B cell (primary cell): ENCODE results near the gene GPR179. TPM values are rescaled to one million over a fixed set of nuclear protein-coding genes. Genes with fewer than 3 reads are reported as not detected.
A peak's percentile ranks its signal among the peaks of the same experiment; 100 is the strongest.
"Not testable (repeated sequence)": the region's sequence is repeated elsewhere in the genome, so short reads cannot be mapped to it uniquely, and the experiment has no call there.

ENCODE experiments used
- ATAC-seq: fragments of 200-7000 bp; cut with Tn5 transposase; one replicate; pipeline ENCODE4 v1.10.0; 2021; ENCODE audit warnings: low read depth, mild to moderate bottlenecking, moderate number of reproducible peaks, moderate library complexity
- CTCF ChIA-PET: fragments of 350-600 bp; sonication (Branson Sonifier 250); formaldehyde crosslinking; loops from one replicate; lab custom pipeline; 2021; ENCODE audit warnings: antibody characterized with exemption, inconsistent platforms; lab: Charles Lee
- POLR2A ChIA-PET: fragments of 350-600 bp; sonication (Branson Sonifier 250); formaldehyde crosslinking; loops from one replicate; lab custom pipeline; 2021; ENCODE audit warnings: antibody characterized with exemption; lab: Charles Lee
- DNase-seq: peaks from one replicate; pipeline ENCODE4 v3.0.0; 2013
- H2AFZ ChIP-seq: 2 replicates; pipeline ENCODE4 v1.6.1; 2012; ENCODE audit warnings: mild to moderate bottlenecking, low read depth, low read length; ENCODE audit not compliant: insufficient read depth, poor library complexity, severe bottlenecking
- H3K27ac ChIP-seq, 2 donors: 1 replicate in 1 of 2; 2 replicates in 1 of 2; pipeline ENCODE4 v1.5.1; 2012 to 2013; ENCODE audit warnings: low read length in 2 of 2, mild to moderate bottlenecking in 2 of 2, moderate library complexity in 1 of 2
- H3K27me3 ChIP-seq, 4 experiments: fragments of 200-600 bp in 1 of 4; sonication (generic) in 1 of 4; replicated peaks in 1 of 4; 1 replicate in 2 of 4; 2 replicates in 2 of 4; pipeline versions ENCODE4 v1.6.1 to v1.7.0; 2013 to 2016; ENCODE audit warnings: low read length in 3 of 4, mild to moderate bottlenecking in 2 of 4, mixed read lengths in 1 of 4, moderate library complexity in 1 of 4; ENCODE audit not compliant: insufficient read depth in 4 of 4, control insufficient read depth in 3 of 4; ENCODE audit errors: control extremely low read depth in 1 of 4
- H3K36me3 ChIP-seq, 2 experiments: replicated peaks in 1 of 2; 1 replicate in 1 of 2; 2 replicates in 1 of 2; pipeline versions ENCODE4 v1.6.1 to v1.7.1; 2013; ENCODE audit warnings: low read length in 1 of 2; ENCODE audit not compliant: insufficient read depth in 2 of 2, control insufficient read depth in 1 of 2; ENCODE audit errors: control extremely low read depth in 1 of 2, extremely low read depth in 1 of 2
- H3K4me1 ChIP-seq, 2 donors: fragments of 200-600 bp in 1 of 2; sonication (generic) in 1 of 2; 1 replicate in 1 of 2; 2 replicates in 1 of 2; pipeline versions ENCODE4 v1.5.1 to v1.6.1; 2013 to 2017; ENCODE audit warnings: low read length in 2 of 2; ENCODE audit not compliant: control insufficient read depth in 2 of 2, insufficient read depth in 2 of 2
- H3K4me2 ChIP-seq: replicated peaks from 2 replicates; pipeline ENCODE3; 2012; ENCODE audit warnings: mild to moderate bottlenecking, low read depth, low read length; ENCODE audit not compliant: poor library complexity, severe bottlenecking
- H3K4me3 ChIP-seq, 5 experiments: fragments of 200-600 bp in 1 of 5; sonication (generic) in 1 of 5; 1 replicate in 3 of 5; 2 replicates in 2 of 5; pipeline versions ENCODE4 v1.5.1 to v1.7.0; 2011 to 2016; ENCODE audit warnings: low read length in 4 of 5, mild to moderate bottlenecking in 4 of 5, low read depth in 2 of 5, control low read depth in 1 of 5, moderate library complexity in 1 of 5; ENCODE audit not compliant: insufficient read depth in 1 of 5; ENCODE audit errors: control extremely low read depth in 1 of 5, extremely low read depth in 1 of 5
- H3K79me2 ChIP-seq: fragments of 200-600 bp; sonication (generic); one replicate; pipeline ENCODE4 v1.6.0; 2016; ENCODE audit warnings: low read length; ENCODE audit not compliant: control insufficient read depth, insufficient read depth
- H3K9ac ChIP-seq: fragments of 200-600 bp; sonication (generic); 2 replicates; pipeline ENCODE4 v1.6.1; 2017; ENCODE audit warnings: mild to moderate bottlenecking, low read length, moderate library complexity
- H3K9me3 ChIP-seq, 3 donors: one replicate each; pipeline versions ENCODE4 v1.6.1 to v1.7.1; 2013; ENCODE audit warnings: low read length in 2 of 3; ENCODE audit not compliant: control insufficient read depth in 2 of 3, insufficient read depth in 1 of 3; ENCODE audit errors: control extremely low read depth in 1 of 3
- H4K20me1 ChIP-seq: 2 replicates; pipeline ENCODE4 v1.6.0; 2012; ENCODE audit warnings: mild to moderate bottlenecking, low read length; ENCODE audit not compliant: insufficient read depth, control insufficient read depth, poor library complexity, severe bottlenecking
- H3K27ac Mint-ChIP-seq: one replicate; pipeline ENCODE4 v1.8.0; 2021; ENCODE audit warnings: mixed read lengths
- H3K27me3 Mint-ChIP-seq: one replicate; pipeline ENCODE4 v1.8.0; 2021; ENCODE audit warnings: mixed read lengths
- H3K4me1 Mint-ChIP-seq: one replicate; pipeline ENCODE4 v1.8.0; 2021; ENCODE audit warnings: mixed read lengths
- H3K4me3 Mint-ChIP-seq: one replicate; pipeline ENCODE4 v1.8.0; 2021; ENCODE audit warnings: mixed read lengths
- H3K9me3 Mint-ChIP-seq: one replicate; pipeline ENCODE4 v1.8.0; 2022; ENCODE audit warnings: mixed read lengths; ENCODE audit not compliant: insufficient read depth
- WGBS: methylation state at CpG from one replicate; pipeline ENCODE4 v1.1.5; 2013; ENCODE audit warnings: missing lambda C conversion rate; ENCODE audit not compliant: insufficient coverage; 5-methylcytosine and 5-hydroxymethylcytosine counted together
- intact Hi-C: fragments of 100-400 bp; cut with micrococcal nuclease; formaldehyde crosslinking; loops from one replicate; pipeline ENCODE4 v1.10.0; 2022
- polyA plus RNA-seq: library from polyadenylated mRNA; depleted of rRNA; stranded (reverse); fragments of >200 nt; gene quantifications from 2 replicates; pipeline ENCODE4 v1.2.3, GENCODE V29; 2012
- total RNA-seq, 2 donors: library from RNA; stranded (reverse); fragments of 120-200 nt in 1 of 2; gene quantifications; 1 replicate in 1 of 2; 2 replicates in 1 of 2; pipeline versions ENCODE4 v1.2.3 to v1.2.4, GENCODE V29; 2013 to 2022

GPR179 gene
- total and polyA plus RNA-seq, 2 donors (not counting 1 experiment from before 2014, with no cell fraction given), result 0.01 TPM; not detected in 1

DNA sequence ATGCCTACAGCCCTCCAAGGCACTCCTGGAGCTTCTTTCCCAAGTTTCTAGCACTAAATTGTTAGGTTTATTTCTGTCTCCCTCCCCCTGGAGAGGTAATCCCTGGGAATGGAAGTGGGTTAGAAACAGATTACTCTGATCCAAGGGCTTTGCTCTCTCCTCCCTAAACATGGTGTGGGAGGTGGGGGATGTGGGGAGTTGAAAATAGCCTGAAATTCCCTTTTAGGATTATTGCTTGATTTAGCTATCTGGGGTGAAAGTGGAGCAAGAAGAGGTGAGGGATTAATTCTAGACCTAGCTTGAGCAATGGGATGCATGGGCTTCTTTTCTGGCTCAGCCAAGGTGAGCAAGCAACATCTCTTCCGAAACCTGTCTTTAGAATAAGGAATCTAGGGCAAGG, 54.0 kb downstream of the GPR179 start:
- H3K4me1 ChIP-seq, H3K9me3 ChIP-seq, DNase-seq, H3K4me1 Mint-ChIP-seq, H3K4me2 ChIP-seq, H3K4me3 ChIP-seq, H2AFZ ChIP-seq, POLR2A ChIA-PET, H4K20me1 ChIP-seq, H3K27me3 Mint-ChIP-seq, H3K36me3 ChIP-seq, H3K4me3 Mint-ChIP-seq, H3K27ac ChIP-seq, CTCF ChIA-PET, H3K9me3 Mint-ChIP-seq, intact Hi-C loops, ATAC-seq, H3K27ac Mint-ChIP-seq, H3K27me3 ChIP-seq, H3K9ac ChIP-seq, H3K79me2 ChIP-seq: not testable (repeated sequence)
- WGBS, result no CpG with 5 or more reads among the region's 1 CpG

DNA sequence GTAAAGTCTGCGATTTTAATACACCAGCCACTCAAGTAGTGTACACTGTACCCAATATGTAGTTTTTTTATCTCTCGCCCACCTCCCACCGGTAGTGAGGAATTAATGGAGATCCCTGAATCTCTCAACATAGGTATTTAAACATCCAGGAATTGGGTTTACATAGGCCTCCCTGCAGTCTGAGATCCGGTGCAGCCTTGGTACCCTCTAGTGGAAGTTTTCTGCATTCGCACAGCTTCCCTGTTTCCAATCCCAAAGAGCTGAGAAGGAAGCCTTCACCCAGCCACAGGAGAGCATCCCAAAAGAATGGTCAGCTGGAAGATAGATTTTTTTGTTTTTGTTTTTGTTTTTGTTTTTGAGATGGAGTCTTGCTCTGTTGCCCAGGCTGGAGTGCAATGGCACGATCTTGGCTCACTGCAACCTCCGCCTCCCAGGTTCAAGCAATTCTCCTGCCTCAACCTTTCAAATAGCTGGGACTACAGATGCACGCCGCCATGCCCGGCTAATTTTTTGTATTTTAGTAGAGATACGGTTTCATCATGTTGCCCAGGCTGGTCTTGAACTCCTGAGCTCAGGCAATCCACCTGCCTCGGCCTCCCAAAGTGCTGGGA, 55.4 kb downstream of the GPR179 start:
- H3K27me3 Mint-ChIP-seq, ATAC-seq, H3K79me2 ChIP-seq, H3K9me3 Mint-ChIP-seq, H2AFZ ChIP-seq, H3K27me3 ChIP-seq, POLR2A ChIA-PET, H3K9ac ChIP-seq, H3K4me3 ChIP-seq, H4K20me1 ChIP-seq, H3K4me2 ChIP-seq, H3K36me3 ChIP-seq, H3K27ac ChIP-seq, H3K4me3 Mint-ChIP-seq, CTCF ChIA-PET, H3K27ac Mint-ChIP-seq, H3K9me3 ChIP-seq, DNase-seq, intact Hi-C loops, H3K4me1 Mint-ChIP-seq, H3K4me1 ChIP-seq: not testable (repeated sequence)
- WGBS, result no CpG with 5 or more reads among the region's 12 CpGs

DNA sequence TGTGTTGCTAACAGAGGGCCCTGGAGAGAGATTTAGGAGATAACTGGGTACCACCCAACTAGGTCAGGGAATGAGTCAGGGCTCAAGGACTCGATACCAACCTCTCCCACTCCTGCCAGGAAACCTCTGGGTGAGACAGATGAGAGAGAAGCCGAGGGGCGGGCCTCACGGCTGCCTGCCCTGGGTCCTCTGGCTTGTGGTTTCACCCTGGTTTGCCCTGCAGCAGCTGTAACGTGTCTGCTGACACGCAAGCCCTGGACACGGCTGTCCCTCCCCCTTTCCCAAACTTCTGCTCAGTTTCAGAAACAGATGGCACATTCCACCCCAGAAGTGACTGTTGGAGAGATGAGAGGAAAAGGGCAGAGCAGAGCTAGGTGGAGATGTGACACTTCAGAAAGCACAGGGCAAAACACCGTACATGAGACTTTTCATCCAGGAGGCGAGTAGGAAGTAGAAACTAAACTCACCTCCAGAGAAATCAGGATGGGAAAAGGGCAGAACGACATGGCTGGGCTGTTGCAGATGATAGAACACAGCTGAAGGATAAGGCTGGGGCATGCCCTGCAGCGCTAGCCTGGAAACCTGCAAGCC, 57.2 kb downstream of the GPR179 start:
- H3K4me3 ChIP-seq, H3K4me1 ChIP-seq, H3K9me3 Mint-ChIP-seq, H3K36me3 ChIP-seq, H3K4me1 Mint-ChIP-seq, H3K4me3 Mint-ChIP-seq, H3K9me3 ChIP-seq, H3K27me3 ChIP-seq, H3K79me2 ChIP-seq, CTCF ChIA-PET, intact Hi-C loops, H3K27ac Mint-ChIP-seq, H3K9ac ChIP-seq, H2AFZ ChIP-seq, H4K20me1 ChIP-seq, H3K27ac ChIP-seq, H3K4me2 ChIP-seq, H3K27me3 Mint-ChIP-seq, POLR2A ChIA-PET, DNase-seq: not testable (repeated sequence)
- 46% methylated on average over 4 of the region's 11 CpGs for WGBS
- peak; percentile 47 for ATAC-seq

DNA sequence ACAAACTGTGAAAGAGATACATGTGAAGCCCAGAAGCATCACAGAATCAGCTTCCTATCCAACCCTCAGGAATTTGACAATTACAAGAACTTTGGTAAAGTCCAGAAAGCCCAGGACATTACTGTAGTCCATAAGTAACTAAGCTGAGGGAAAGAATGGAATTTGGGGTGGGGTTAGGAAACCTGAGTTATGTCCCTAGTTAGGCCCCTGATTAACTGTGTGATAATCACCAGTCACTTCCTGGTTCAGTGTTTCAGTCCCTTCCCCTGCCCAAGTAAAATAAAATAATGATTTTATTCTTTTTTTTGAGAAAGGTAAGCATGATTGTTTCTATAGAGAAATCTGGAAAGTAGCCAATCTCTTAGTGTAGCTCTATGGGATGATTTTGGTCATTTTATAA, 57.8 kb downstream of the GPR179 start:
- H3K9ac ChIP-seq, H3K4me3 ChIP-seq, H3K27me3 ChIP-seq, H3K36me3 ChIP-seq, H2AFZ ChIP-seq, POLR2A ChIA-PET, H3K27me3 Mint-ChIP-seq, H3K27ac Mint-ChIP-seq, H3K9me3 Mint-ChIP-seq, DNase-seq, H4K20me1 ChIP-seq, intact Hi-C loops, H3K4me3 Mint-ChIP-seq, ATAC-seq, H3K4me1 ChIP-seq, H3K27ac ChIP-seq, H3K79me2 ChIP-seq, H3K4me1 Mint-ChIP-seq, H3K4me2 ChIP-seq, CTCF ChIA-PET, H3K9me3 ChIP-seq: not testable (repeated sequence)
